Activated CD4-positive, alpha-beta T cell treated with anti-CD3 and anti-CD28 coated beads for 4 hours (primary cell): ENCODE results near the gene UBE2G1.
A peak's percentile ranks its signal among the peaks of the same experiment; 100 is the strongest.
"Not testable (repeated sequence)": the region's sequence is repeated elsewhere in the genome, so short reads cannot be mapped to it uniquely, and the experiment has no call there.

ENCODE experiments used
- DNase-seq, 2 donors: peaks; one replicate each; pipeline ENCODE4 v3.0.0-alpha.2; 2020

The UBE2G1 gene

GRCh38 chr17:4366327-4367063 is at the start of gene UBE2G1:
TSS of gene UBE2G1 (minus strand) at chr17:4366675. CDS start at chr17:4366316, 359 bp downstream.
- peak; percentile 97 to 99 for DNase-seq

GRCh38 chr17:4412933-4413831 is 46.7 kb upstream of the UBE2G1 start:
- DNase-seq, result peak; percentile 89 to 93

- DNase-seq, result no peak
These were observed 44.7 kb upstream of the UBE2G1 start for GRCh38 chr17:4411201-4411600.

- DNase-seq, result no peak
These were observed 43.2 kb upstream of the UBE2G1 start for GRCh38 chr17:4409659-4410058.

GRCh38 chr17:4407851-4408250 is 41.4 kb upstream of the UBE2G1 start:
- no peak for DNase-seq

- DNase-seq, result no peak
These were observed 40.7 kb upstream of the UBE2G1 start for GRCh38 chr17:4407216-4407615.

GRCh38 chr17:4406386-4406785 is 39.9 kb upstream of the UBE2G1 start:
- DNase-seq, result no peak

GRCh38 chr17:4405699-4406098 is 39.2 kb upstream of the UBE2G1 start:
- DNase-seq, result no peak

- no peak for DNase-seq
These were observed 38.7 kb upstream of the UBE2G1 start for GRCh38 chr17:4405038-4405669.

GRCh38 chr17:4397840-4398239 is 31.4 kb upstream of the UBE2G1 start:
- no peak for DNase-seq

- no peak for DNase-seq
These were observed 28.6 kb upstream of the UBE2G1 start for GRCh38 chr17:4395111-4395478.

GRCh38 chr17:4394208-4395110 is 28.0 kb upstream of the UBE2G1 start:
- DNase-seq, result no peak

GRCh38 chr17:4393806-4394205 is 27.3 kb upstream of the UBE2G1 start:
- no peak for DNase-seq

GRCh38 chr17:4389079-4389478 is 22.6 kb upstream of the UBE2G1 start:
- DNase-seq, result no peak

- no peak for DNase-seq
These were observed 20.7 kb upstream of the UBE2G1 start for GRCh38 chr17:4387137-4387536.

GRCh38 chr17:4386406-4386805 is 19.9 kb upstream of the UBE2G1 start:
- DNase-seq, result no peak

GRCh38 chr17:4381690-4382671 is 15.5 kb upstream of the UBE2G1 start:
- DNase-seq, result no peak

- DNase-seq, result no peak
These were observed 12.2 kb upstream of the UBE2G1 start for GRCh38 chr17:4378626-4379025.

GRCh38 chr17:4377247-4377646 is 10.8 kb upstream of the UBE2G1 start:
- DNase-seq, result not testable (repeated sequence)

- not testable (repeated sequence) for DNase-seq
These were observed 9.4 kb upstream of the UBE2G1 start for GRCh38 chr17:4375796-4376440.
